Panc1 (cell line): ENCODE measurements around the gene PCED1A. TPM values are rescaled to one million over a fixed set of nuclear protein-coding genes. Genes with fewer than 3 reads are reported as not detected.

ENCODE experiments used
- ATAC-seq: fragments of 200-7000 bp; cut with Tn5 transposase; 2 replicates; pipeline ENCODE4 v1.9.1; 2020; ENCODE audit warnings: mild to moderate bottlenecking, moderate library complexity
- BruUV-seq: library from RNA; stranded (reverse); fragments of 400-500 nt; replicated peaks from 2 replicates; lab custom pipeline; 2021; lab: Mats Ljungman, UMichigan
- CTCF ChIA-PET: fragments of 300-600 bp; sonication (Branson Sonifier 250); formaldehyde crosslinking; loops from one replicate; lab custom pipeline; 2022; ENCODE audit warnings: antibody characterized with exemption; lab: Charles Lee
- POLR2A ChIA-PET: fragments of 300-600 bp; sonication (Branson Sonifier 250); formaldehyde crosslinking; loops from one replicate; lab custom pipeline; 2022; ENCODE audit warnings: antibody characterized with exemption; lab: Charles Lee
- DNase-seq: peaks from one replicate; pipeline ENCODE4 v3.0.0-alpha.2; 2010; ENCODE audit warnings: low read depth, low spot score
- H3K27ac ChIP-seq: 2 replicates; pipeline ENCODE4 v1.5.1; 2011; ENCODE audit warnings: mild to moderate bottlenecking, low read length, inconsistent platforms
- H3K27me3 ChIP-seq: fragments of 200-500 bp; sonication (Bioruptor generic); 2 replicates; pipeline ENCODE4 v1.6.0; 2014; ENCODE audit warnings: low read length, inconsistent platforms; ENCODE audit not compliant: control insufficient read depth, insufficient read depth
- H3K36me3 ChIP-seq: fragments of 200-500 bp; sonication (Bioruptor generic); 2 replicates; pipeline ENCODE4 v1.5.1; 2014; ENCODE audit warnings: inconsistent platforms, mild to moderate bottlenecking, low read length, moderate library complexity; ENCODE audit not compliant: control insufficient read depth, insufficient read depth
- H3K4me1 ChIP-seq: 2 replicates; pipeline ENCODE4 v1.5.1; 2011; ENCODE audit warnings: inconsistent platforms, mild to moderate bottlenecking, low read length, moderate library complexity; ENCODE audit not compliant: control insufficient read depth, insufficient read depth
- H3K4me3 ChIP-seq, 2 experiments: 2 replicates each; pipeline ENCODE4 v1.5.1; 2011 to 2012; ENCODE audit warnings: low read depth in 2 of 2, low read length in 2 of 2, mild to moderate bottlenecking in 2 of 2, inconsistent platforms in 1 of 2, moderate library complexity in 1 of 2
- H3K9me3 ChIP-seq: fragments of 200-500 bp; sonication (Bioruptor generic); 2 replicates; pipeline ENCODE4 v1.5.1; 2014; ENCODE audit warnings: low read depth, mild to moderate bottlenecking, inconsistent platforms, low read length, moderate library complexity; ENCODE audit not compliant: control insufficient read depth, insufficient read depth
- POLR2AphosphoS5 ChIP-seq: IDR thresholded peaks from 2 replicates; pipeline ENCODE4 v1.6.1; 2012; ENCODE audit warnings: mild to moderate bottlenecking, low read depth, low read length, moderate library complexity
- SIN3A ChIP-seq: IDR thresholded peaks from 2 replicates; pipeline ENCODE4 v1.6.1; 2012; ENCODE audit warnings: low read depth, mild to moderate bottlenecking, low read length, moderate library complexity, borderline replicate concordance; ENCODE audit not compliant: insufficient read depth
- TCF7L2 ChIP-seq: IDR thresholded peaks from 2 replicates; pipeline ENCODE4 v1.6.1; 2011; ENCODE audit warnings: mild to moderate bottlenecking, low read depth, low read length, inconsistent platforms
- in situ Hi-C: cut with HindIII; loops from 2 replicates; pipeline ENCODE4 v1.10.0; 2016; ENCODE audit warnings: low sequenced_read_pairs, low pct_unique_long_range_greater_than_20kb
- intact Hi-C: fragments of 100-400 bp; cut with micrococcal nuclease; formaldehyde crosslinking; loops from one replicate; pipeline ENCODE4 v1.10.0; 2022; ENCODE audit not compliant: unreplicated experiment
- total RNA-seq: library from RNA; stranded (reverse); gene quantifications from one replicate; pipeline ENCODE4 v1.2.1, GENCODE V29; 2021; ENCODE audit not compliant: unreplicated experiment
- TF ChIP-seq, protein P1 (sequence below): fragments of 450-650 bp; IDR thresholded peaks from 2 replicates; pipeline ENCODE4 v1.5.1; 2017; ENCODE audit warnings: mild to moderate bottlenecking
- TF ChIP-seq, protein P2 (sequence below), 2 experiments: IDR thresholded peaks; 2 replicates each; pipeline ENCODE4 v1.6.1; 2011 to 2012; ENCODE audit warnings: low read depth in 2 of 2, control low read depth in 1 of 2, low read length in 1 of 2, mild to moderate bottlenecking in 1 of 2, moderate library complexity in 1 of 2; ENCODE audit not compliant: insufficient read depth in 1 of 2

PCED1A gene
- total RNA-seq, 1 experiment from 2014 or later = 42.1 TPM

DNA sequence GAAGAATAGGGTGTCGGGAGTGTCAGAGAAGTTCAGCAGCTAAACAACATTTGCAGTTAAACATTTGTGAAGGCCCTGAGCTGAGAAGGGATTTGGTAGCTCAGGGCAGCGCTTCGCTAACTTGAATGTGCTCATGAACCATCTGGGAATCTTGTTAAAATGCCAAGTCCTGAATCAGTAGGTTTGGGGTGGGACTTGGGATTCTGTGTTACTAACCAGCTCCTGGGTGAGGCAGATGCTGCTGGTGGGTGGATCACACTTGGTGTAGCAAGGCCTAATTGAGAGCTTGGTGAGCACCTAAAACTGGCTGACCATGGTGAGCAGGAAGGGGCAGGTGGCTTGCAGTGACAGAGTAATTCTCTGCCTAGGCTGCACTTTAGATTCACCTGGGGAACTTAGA lies 38.7 kb upstream of the PCED1A start:
- in situ Hi-C loops (no loop called here), intact Hi-C loops (no loop called here)
- peaks cover 3% of the 10 kb centered on the region; the same call in 1 of the 2 replicates for H3K4me1 ChIP-seq
- TF ChIP-seq, protein P1, sequence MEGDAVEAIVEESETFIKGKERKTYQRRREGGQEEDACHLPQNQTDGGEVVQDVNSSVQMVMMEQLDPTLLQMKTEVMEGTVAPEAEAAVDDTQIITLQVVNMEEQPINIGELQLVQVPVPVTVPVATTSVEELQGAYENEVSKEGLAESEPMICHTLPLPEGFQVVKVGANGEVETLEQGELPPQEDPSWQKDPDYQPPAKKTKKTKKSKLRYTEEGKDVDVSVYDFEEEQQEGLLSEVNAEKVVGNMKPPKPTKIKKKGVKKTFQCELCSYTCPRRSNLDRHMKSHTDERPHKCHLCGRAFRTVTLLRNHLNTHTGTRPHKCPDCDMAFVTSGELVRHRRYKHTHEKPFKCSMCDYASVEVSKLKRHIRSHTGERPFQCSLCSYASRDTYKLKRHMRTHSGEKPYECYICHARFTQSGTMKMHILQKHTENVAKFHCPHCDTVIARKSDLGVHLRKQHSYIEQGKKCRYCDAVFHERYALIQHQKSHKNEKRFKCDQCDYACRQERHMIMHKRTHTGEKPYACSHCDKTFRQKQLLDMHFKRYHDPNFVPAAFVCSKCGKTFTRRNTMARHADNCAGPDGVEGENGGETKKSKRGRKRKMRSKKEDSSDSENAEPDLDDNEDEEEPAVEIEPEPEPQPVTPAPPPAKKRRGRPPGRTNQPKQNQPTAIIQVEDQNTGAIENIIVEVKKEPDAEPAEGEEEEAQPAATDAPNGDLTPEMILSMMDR = no peak
- TF ChIP-seq TCF7L2 (no peak), POLR2AphosphoS5 (no peak), SIN3A (no peak)
- TF ChIP-seq, protein P2, sequence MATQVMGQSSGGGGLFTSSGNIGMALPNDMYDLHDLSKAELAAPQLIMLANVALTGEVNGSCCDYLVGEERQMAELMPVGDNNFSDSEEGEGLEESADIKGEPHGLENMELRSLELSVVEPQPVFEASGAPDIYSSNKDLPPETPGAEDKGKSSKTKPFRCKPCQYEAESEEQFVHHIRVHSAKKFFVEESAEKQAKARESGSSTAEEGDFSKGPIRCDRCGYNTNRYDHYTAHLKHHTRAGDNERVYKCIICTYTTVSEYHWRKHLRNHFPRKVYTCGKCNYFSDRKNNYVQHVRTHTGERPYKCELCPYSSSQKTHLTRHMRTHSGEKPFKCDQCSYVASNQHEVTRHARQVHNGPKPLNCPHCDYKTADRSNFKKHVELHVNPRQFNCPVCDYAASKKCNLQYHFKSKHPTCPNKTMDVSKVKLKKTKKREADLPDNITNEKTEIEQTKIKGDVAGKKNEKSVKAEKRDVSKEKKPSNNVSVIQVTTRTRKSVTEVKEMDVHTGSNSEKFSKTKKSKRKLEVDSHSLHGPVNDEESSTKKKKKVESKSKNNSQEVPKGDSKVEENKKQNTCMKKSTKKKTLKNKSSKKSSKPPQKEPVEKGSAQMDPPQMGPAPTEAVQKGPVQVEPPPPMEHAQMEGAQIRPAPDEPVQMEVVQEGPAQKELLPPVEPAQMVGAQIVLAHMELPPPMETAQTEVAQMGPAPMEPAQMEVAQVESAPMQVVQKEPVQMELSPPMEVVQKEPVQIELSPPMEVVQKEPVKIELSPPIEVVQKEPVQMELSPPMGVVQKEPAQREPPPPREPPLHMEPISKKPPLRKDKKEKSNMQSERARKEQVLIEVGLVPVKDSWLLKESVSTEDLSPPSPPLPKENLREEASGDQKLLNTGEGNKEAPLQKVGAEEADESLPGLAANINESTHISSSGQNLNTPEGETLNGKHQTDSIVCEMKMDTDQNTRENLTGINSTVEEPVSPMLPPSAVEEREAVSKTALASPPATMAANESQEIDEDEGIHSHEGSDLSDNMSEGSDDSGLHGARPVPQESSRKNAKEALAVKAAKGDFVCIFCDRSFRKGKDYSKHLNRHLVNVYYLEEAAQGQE (IDR thresholded peaks at IDR 0.05; ENCODE audit: insufficient read depth in 1 of 2, low read depth in 2 of 2, low read length in 1 of 2) = no peak
- no peak for DNase-seq
- ChIA-PET POLR2A (no interaction called here), CTCF (no interaction called here)
- H3K9me3 ChIP-seq = no peaks in the 10 kb centered on the region
- no peaks in the 10 kb centered on the region for H3K36me3 ChIP-seq
- ATAC-seq = no peak
- BruUV-seq = no TSS peak
- no peak overlapping the region for H3K27ac ChIP-seq
- H3K27me3 ChIP-seq = no peaks in the 10 kb centered on the region
- no peak overlapping the region for H3K4me3 ChIP-seq

DNA sequence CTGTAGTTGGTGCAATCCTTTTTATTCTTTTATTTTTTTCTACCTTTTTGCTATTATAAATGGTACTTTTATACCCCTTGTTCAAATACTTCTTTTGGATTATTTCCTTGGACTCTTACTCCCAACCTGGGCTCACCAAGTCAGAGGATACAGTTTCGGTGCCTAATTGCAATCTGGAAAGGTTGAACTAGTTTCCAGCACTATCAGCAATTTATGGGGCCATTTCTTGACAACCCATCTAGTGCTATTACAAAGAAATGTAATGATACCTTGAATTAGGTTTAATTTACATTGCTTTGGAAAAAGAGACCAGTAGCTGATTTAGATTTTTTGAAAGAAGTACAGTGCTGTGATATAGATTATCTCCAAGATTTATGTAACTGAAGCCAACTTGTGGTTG lies 38.1 kb upstream of the PCED1A start:
- BruUV-seq = no TSS peak
- DNase-seq (no peak), ATAC-seq (no peak)
- Histone ChIP-seq H3K4me1 (peaks cover 3% of the 10 kb centered on the region; the same call in 1 of the 2 replicates), H3K9me3 (no peaks in the 10 kb centered on the region), H3K27ac (no peak overlapping the region), H3K4me3 (no peak overlapping the region), H3K27me3 (no peaks in the 10 kb centered on the region), H3K36me3 (no peaks in the 10 kb centered on the region; the same call in 1 of the 2 replicates)
- in situ Hi-C loops (no loop called here), intact Hi-C loops (no loop called here)
- TF ChIP-seq, protein P1 = no peak
- TF ChIP-seq SIN3A = no peak
- TF ChIP-seq POLR2AphosphoS5 = no peak
- TF ChIP-seq, protein P2 (IDR thresholded peaks at IDR 0.05; ENCODE audit: insufficient read depth in 1 of 2, low read depth in 2 of 2, low read length in 1 of 2) = no peak
- POLR2A ChIA-PET = no interaction called here
- CTCF ChIA-PET = no interaction called here
